ENCODE results near the gene AOC1. TPM values are rescaled to one million over a fixed set of nuclear protein-coding genes. Genes with fewer than 3 reads are reported as not detected.
"Not testable (repeated sequence)": the region's sequence is repeated elsewhere in the genome, so short reads cannot be mapped to it uniquely, and the experiment has no call there.

Gene AOC1
- total RNA-seq, 4 donors from 2014 or later: 1.2 to 6.7 (median 3.5) TPM

DNA sequence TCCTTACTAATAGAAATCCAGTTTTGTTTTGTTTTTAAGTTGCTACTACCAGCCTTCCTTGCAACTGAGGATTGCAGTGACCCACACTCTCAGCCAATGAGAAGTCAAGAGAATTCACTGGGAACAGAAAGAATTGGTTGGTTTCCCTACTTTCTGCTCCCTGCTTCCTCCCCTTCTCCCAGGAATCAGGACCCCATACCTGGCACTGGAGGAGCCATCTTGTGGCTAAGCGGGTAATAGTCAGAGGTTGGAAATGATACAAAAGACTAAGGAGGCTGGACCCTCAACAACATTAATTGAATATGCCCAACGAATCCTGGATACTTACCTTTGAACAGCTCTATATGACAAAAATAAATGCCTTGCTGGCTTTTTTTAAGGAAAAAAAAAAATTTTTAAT, 45.5 kb upstream of the AOC1 start:
- no peak overlapping the region for H3K4me3 ChIP-seq (ENCODE audit: low read depth, poor library complexity, severe bottlenecking)
- TF ChIP-seq, protein P1, sequence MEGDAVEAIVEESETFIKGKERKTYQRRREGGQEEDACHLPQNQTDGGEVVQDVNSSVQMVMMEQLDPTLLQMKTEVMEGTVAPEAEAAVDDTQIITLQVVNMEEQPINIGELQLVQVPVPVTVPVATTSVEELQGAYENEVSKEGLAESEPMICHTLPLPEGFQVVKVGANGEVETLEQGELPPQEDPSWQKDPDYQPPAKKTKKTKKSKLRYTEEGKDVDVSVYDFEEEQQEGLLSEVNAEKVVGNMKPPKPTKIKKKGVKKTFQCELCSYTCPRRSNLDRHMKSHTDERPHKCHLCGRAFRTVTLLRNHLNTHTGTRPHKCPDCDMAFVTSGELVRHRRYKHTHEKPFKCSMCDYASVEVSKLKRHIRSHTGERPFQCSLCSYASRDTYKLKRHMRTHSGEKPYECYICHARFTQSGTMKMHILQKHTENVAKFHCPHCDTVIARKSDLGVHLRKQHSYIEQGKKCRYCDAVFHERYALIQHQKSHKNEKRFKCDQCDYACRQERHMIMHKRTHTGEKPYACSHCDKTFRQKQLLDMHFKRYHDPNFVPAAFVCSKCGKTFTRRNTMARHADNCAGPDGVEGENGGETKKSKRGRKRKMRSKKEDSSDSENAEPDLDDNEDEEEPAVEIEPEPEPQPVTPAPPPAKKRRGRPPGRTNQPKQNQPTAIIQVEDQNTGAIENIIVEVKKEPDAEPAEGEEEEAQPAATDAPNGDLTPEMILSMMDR (IDR thresholded peaks at IDR 0.05): no peak
- TF ChIP-seq POLR2A (IDR thresholded peaks at IDR 0.05): no peak
- 64 to 88% methylated on average over 2 of the region's 2 CpGs for WGBS, 2 donors
- intact Hi-C loops (cut with DNase I; ENCODE audit: low total_unique reads): no loop called here
- no peak for DNase-seq (ENCODE audit: low spot score in 2 of 2)

DNA sequence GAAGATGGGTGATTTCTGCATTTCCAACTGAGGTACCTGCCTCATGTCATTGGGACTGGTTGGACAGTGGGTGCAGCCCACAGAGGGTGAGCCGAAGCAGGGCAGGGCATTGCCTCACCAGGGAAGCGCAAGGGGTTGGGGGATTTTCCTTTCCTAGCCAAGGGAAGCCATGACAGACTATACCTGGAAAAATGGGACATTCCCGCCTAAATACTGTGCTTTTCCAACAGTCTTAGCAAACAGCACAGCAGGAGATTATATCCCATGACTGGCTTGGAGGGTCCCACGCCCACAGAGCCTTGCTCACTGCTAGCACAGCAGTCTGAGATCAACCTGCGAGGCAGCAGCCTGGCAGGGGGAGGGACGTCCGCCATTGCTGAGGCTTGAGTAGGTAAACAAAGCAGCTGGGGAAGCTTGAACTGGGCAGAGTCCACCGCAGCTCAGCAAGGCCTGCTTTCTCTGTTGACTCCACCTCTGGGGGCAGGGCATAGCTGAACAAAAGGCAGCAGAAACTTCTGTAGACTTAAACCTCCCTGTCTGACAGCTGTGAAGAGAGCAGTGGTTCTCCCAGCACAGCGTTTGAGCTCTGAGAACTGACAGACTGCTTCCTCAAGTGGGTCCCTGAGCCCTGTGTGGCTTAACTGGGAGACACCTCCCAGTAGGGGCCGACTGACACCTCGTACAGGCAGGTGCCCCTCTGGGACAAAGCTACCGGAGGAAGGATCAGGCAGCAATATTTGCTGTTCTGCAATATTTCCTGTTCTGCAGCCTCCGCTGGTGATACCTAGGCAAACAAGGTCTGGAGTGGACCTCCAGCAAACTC, 44.5 kb upstream of the AOC1 start:
- 77 to 78% methylated on average over 13 of the region's 13 CpGs for WGBS, 2 donors
- intact Hi-C loops (cut with DNase I; ENCODE audit: low total_unique reads); DNase-seq (ENCODE audit: low spot score in 2 of 2); H3K4me3 ChIP-seq (ENCODE audit: low read depth, poor library complexity, severe bottlenecking): not testable (repeated sequence)

DNA sequence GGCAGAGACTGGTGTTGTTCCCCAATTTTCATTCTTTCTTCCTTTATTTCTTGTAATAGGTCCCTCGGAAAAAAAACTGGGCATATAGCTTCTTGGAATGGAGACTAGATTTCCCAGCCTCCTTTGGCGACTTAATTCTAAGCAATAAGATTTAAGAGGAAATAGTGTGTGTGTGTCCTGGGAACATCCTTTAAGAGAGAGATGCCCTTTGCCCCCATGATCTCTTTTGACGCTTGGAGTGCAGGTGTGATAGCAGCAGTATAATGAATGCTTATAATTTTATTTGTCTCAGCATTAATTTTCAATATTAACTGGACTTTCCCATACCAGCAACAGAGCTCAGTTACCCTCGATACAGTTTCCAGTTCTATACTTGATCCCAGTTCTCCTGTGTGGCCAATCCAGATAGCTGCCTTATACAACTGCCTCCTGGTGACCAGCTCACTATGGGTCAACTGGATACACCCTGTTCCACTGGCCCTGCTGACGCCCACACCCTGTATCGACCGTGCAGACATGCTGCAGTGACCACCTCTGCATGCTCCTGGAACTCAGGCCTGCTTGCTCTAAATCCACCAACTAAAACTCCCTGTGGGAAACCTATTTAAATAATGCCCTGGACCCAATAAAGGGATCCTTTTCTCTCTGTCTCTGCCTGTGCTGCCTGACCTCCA, 37.9 kb upstream of the AOC1 start:
- WGBS, 2 donors: 69 to 75% methylated on average over 7 of the region's 7 CpGs
- no peak overlapping the region for H3K4me3 ChIP-seq (ENCODE audit: low read depth, poor library complexity, severe bottlenecking)
- intact Hi-C loops (cut with DNase I; ENCODE audit: low total_unique reads): no loop called here
- no peak for DNase-seq (ENCODE audit: low spot score in 2 of 2)
- TF ChIP-seq, protein P1 (IDR thresholded peaks at IDR 0.05): no peak
- TF ChIP-seq POLR2A (IDR thresholded peaks at IDR 0.05): no peak

DNA sequence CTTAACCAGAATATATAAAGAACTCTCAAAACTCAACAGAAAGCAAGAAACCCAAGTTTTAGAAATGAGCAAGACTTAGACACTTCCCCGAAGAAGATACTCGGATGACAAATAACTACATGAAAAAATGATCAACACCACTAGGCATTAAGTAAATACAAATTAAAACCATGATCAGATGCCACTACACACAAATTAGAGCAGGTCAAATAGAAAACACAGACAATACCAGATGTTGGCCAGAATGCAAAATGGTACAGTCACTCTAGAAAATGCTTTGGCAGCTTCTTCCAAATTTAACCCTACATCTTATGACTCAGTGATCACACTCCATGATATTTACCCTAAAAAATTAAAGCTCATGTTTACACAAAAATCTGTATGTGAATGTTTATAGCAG, 33.3 kb upstream of the AOC1 start:
- H3K4me3 ChIP-seq (ENCODE audit: low read depth, poor library complexity, severe bottlenecking): no peak overlapping the region
- intact Hi-C loops (cut with DNase I; ENCODE audit: low total_unique reads): no loop called here
- no peak for DNase-seq (ENCODE audit: low spot score in 2 of 2)
- TF ChIP-seq, protein P1 (IDR thresholded peaks at IDR 0.05): no peak
- TF ChIP-seq POLR2A (IDR thresholded peaks at IDR 0.05): no peak
- WGBS, 2 donors: 63 to 72% methylated on average over 2 of the region's 2 CpGs

DNA sequence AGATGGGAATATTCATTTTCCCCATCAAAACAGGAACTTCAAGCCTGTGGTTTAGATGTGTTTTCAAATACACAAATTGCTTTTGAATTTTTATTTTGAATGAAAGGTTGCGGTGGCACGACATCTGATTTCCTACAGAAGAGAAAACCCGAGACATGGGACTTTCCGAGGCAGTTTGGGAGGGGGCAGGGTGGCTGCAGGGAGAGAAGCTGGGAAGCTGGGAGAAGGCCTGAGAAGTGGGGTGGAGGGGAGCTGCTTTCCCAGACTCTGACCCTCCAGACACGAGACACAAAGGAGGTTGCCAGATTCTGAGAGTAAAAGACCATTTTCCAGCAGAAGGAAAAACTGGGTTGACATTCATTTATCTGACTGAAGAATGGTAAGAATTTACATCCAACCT, 32.2 kb upstream of the AOC1 start:
- H3K4me3 ChIP-seq (ENCODE audit: low read depth, poor library complexity, severe bottlenecking): no peak overlapping the region
- TF ChIP-seq POLR2A (IDR thresholded peaks at IDR 0.05): no peak
- TF ChIP-seq, protein P1 (IDR thresholded peaks at IDR 0.05): no peak
- 32 to 34% methylated on average over 5 of the region's 5 CpGs for WGBS, 2 donors
- no peak for DNase-seq (ENCODE audit: low spot score in 2 of 2)
- intact Hi-C loops (cut with DNase I; ENCODE audit: low total_unique reads): no loop called here

DNA sequence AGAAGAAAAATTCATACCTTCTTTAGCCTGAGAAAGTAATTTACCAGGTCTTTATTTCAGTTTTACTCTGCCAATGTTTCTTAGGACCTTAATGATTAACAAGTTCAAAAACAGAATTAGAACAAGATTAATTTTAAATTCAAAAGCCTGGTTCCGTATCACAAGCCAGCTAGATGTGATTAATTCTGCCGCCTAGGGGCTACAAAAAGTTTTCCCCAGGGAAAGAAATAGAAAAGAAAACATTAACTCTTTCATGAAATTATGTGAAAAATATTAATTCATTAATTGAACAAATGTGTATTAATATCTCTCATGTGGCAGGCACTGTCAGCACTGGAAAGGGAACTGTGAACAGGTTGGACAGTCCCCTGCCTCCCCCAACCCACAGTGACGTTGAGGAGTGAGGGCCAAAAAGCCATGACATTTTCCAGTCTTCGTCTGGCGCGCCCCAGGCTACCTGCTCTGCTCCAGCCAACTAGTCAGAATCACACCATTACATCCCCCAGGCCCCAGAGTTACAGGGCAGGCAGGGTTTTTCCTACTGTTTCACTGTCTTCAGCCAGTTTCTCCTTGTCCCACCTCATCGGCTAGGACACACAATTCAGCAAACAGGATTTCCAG, 31.6 kb upstream of the AOC1 start:
- intact Hi-C loops (cut with DNase I; ENCODE audit: low total_unique reads): no loop called here
- no peak overlapping the region for H3K4me3 ChIP-seq (ENCODE audit: low read depth, poor library complexity, severe bottlenecking)
- WGBS, 2 donors: 55 to 60% methylated on average over 7 of the region's 7 CpGs
- TF ChIP-seq POLR2A (IDR thresholded peaks at IDR 0.05): no peak
- TF ChIP-seq, protein P1 (IDR thresholded peaks at IDR 0.05): no peak
- no peak for DNase-seq (ENCODE audit: low spot score in 2 of 2)
